ENCODE results near the gene RNU2-1.

DNA sequence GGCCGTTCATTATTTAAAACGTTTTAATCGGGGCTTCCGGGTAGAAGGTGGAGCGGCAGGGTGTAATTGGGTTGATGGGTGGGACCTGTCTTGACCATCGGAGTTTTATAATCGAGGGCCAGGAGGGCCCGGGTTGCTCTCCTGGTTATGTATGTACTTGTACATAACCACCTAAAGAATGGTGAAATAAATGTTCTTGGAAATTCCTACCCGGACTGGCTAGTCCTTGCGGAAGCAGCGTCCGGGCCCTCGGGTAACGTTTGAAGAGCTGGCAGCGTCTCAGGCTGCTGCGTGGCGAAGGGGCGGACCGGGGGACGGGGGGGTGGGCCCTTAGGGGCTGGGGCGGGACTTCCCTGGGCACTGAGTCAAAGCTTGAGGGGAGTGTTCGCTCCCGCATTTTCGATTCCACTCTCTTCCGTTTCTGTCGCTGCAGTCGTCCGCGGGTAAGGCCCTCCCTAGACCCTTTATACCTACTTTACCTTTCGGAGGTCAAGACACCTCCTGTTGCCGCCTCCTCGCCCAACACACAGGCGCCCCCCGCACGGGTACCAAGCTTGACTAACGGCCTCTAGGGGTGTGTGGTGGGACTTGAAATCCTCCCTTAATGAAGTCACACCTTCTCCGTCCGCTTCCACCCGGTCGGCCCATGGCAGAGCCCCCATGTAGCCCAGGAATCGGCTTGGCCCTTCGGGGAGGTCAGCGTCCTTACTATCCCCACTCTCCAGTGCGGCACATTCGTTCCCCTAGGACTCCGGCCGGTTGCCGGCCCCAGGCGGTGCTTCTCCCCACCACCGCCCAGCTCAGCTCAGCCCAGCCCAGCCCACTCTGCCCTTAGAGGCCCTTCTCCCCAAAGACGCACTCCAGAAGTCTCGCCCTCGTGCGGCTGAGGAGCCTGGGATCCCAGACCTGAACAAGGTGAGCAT is 22.0 kb downstream of the RNU2-1 start, which contains the start of gene TMEM106A:
- TF ChIP-seq, protein P1, sequence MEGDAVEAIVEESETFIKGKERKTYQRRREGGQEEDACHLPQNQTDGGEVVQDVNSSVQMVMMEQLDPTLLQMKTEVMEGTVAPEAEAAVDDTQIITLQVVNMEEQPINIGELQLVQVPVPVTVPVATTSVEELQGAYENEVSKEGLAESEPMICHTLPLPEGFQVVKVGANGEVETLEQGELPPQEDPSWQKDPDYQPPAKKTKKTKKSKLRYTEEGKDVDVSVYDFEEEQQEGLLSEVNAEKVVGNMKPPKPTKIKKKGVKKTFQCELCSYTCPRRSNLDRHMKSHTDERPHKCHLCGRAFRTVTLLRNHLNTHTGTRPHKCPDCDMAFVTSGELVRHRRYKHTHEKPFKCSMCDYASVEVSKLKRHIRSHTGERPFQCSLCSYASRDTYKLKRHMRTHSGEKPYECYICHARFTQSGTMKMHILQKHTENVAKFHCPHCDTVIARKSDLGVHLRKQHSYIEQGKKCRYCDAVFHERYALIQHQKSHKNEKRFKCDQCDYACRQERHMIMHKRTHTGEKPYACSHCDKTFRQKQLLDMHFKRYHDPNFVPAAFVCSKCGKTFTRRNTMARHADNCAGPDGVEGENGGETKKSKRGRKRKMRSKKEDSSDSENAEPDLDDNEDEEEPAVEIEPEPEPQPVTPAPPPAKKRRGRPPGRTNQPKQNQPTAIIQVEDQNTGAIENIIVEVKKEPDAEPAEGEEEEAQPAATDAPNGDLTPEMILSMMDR (conservative IDR thresholded peaks at IDR 0.05 in 1 of 2, IDR thresholded peaks at IDR 0.05 in 1 of 2; ENCODE audit: low read depth in 1 of 2, low read length in 2 of 2) = peak; percentile 31 to 42
- no peak for TF ChIP-seq EZH2 (IDR thresholded peaks at IDR 0.05; ENCODE audit: low read length, missing control alignments)

Measured in fibroblast of lung (primary cell).